B cell (primary cell): ENCODE measurements around the gene HSPB9. TPM values are rescaled to one million over a fixed set of nuclear protein-coding genes. Genes with fewer than 3 reads are reported as not detected.
A peak's percentile ranks its signal among the peaks of the same experiment; 100 is the strongest.

Experiments used
- ATAC-seq: fragments of 200-7000 bp; cut with Tn5 transposase; one replicate; pipeline ENCODE4 v1.10.0; 2021; ENCODE audit warnings: low read depth, mild to moderate bottlenecking, moderate number of reproducible peaks, moderate library complexity
- CTCF ChIA-PET: fragments of 350-600 bp; sonication (Branson Sonifier 250); formaldehyde crosslinking; loops from one replicate; lab custom pipeline; 2021; ENCODE audit warnings: antibody characterized with exemption, inconsistent platforms; lab: Charles Lee
- POLR2A ChIA-PET: fragments of 350-600 bp; sonication (Branson Sonifier 250); formaldehyde crosslinking; loops from one replicate; lab custom pipeline; 2021; ENCODE audit warnings: antibody characterized with exemption; lab: Charles Lee
- DNase-seq: peaks from one replicate; pipeline ENCODE4 v3.0.0; 2013
- H2AFZ ChIP-seq: 2 replicates; pipeline ENCODE4 v1.6.1; 2012; ENCODE audit warnings: mild to moderate bottlenecking, low read depth, low read length; ENCODE audit not compliant: insufficient read depth, poor library complexity, severe bottlenecking
- H3K27ac ChIP-seq, 2 donors: 1 replicate in 1 of 2; 2 replicates in 1 of 2; pipeline ENCODE4 v1.5.1; 2012 to 2013; ENCODE audit warnings: low read length in 2 of 2, mild to moderate bottlenecking in 2 of 2, moderate library complexity in 1 of 2
- H3K27me3 ChIP-seq, 4 experiments: fragments of 200-600 bp in 1 of 4; sonication (generic) in 1 of 4; replicated peaks in 1 of 4; 1 replicate in 2 of 4; 2 replicates in 2 of 4; pipeline versions ENCODE4 v1.6.1 to v1.7.0; 2013 to 2016; ENCODE audit warnings: low read length in 3 of 4, mild to moderate bottlenecking in 2 of 4, mixed read lengths in 1 of 4, moderate library complexity in 1 of 4; ENCODE audit not compliant: insufficient read depth in 4 of 4, control insufficient read depth in 3 of 4; ENCODE audit errors: control extremely low read depth in 1 of 4
- H3K36me3 ChIP-seq, 2 experiments: replicated peaks in 1 of 2; 1 replicate in 1 of 2; 2 replicates in 1 of 2; pipeline versions ENCODE4 v1.6.1 to v1.7.1; 2013; ENCODE audit warnings: low read length in 1 of 2; ENCODE audit not compliant: insufficient read depth in 2 of 2, control insufficient read depth in 1 of 2; ENCODE audit errors: control extremely low read depth in 1 of 2, extremely low read depth in 1 of 2
- H3K4me1 ChIP-seq, 2 donors: fragments of 200-600 bp in 1 of 2; sonication (generic) in 1 of 2; 1 replicate in 1 of 2; 2 replicates in 1 of 2; pipeline versions ENCODE4 v1.5.1 to v1.6.1; 2013 to 2017; ENCODE audit warnings: low read length in 2 of 2; ENCODE audit not compliant: control insufficient read depth in 2 of 2, insufficient read depth in 2 of 2
- H3K4me2 ChIP-seq: replicated peaks from 2 replicates; pipeline ENCODE3; 2012; ENCODE audit warnings: mild to moderate bottlenecking, low read depth, low read length; ENCODE audit not compliant: poor library complexity, severe bottlenecking
- H3K4me3 ChIP-seq, 5 experiments: fragments of 200-600 bp in 1 of 5; sonication (generic) in 1 of 5; 1 replicate in 3 of 5; 2 replicates in 2 of 5; pipeline versions ENCODE4 v1.5.1 to v1.7.0; 2011 to 2016; ENCODE audit warnings: low read length in 4 of 5, mild to moderate bottlenecking in 4 of 5, low read depth in 2 of 5, control low read depth in 1 of 5, moderate library complexity in 1 of 5; ENCODE audit not compliant: insufficient read depth in 1 of 5; ENCODE audit errors: control extremely low read depth in 1 of 5, extremely low read depth in 1 of 5
- H3K79me2 ChIP-seq: fragments of 200-600 bp; sonication (generic); one replicate; pipeline ENCODE4 v1.6.0; 2016; ENCODE audit warnings: low read length; ENCODE audit not compliant: control insufficient read depth, insufficient read depth
- H3K9ac ChIP-seq: fragments of 200-600 bp; sonication (generic); 2 replicates; pipeline ENCODE4 v1.6.1; 2017; ENCODE audit warnings: mild to moderate bottlenecking, low read length, moderate library complexity
- H3K9me3 ChIP-seq, 3 donors: one replicate each; pipeline versions ENCODE4 v1.6.1 to v1.7.1; 2013; ENCODE audit warnings: low read length in 2 of 3; ENCODE audit not compliant: control insufficient read depth in 2 of 3, insufficient read depth in 1 of 3; ENCODE audit errors: control extremely low read depth in 1 of 3
- H4K20me1 ChIP-seq: 2 replicates; pipeline ENCODE4 v1.6.0; 2012; ENCODE audit warnings: mild to moderate bottlenecking, low read length; ENCODE audit not compliant: insufficient read depth, control insufficient read depth, poor library complexity, severe bottlenecking
- H3K27ac Mint-ChIP-seq: one replicate; pipeline ENCODE4 v1.8.0; 2021; ENCODE audit warnings: mixed read lengths
- H3K27me3 Mint-ChIP-seq: one replicate; pipeline ENCODE4 v1.8.0; 2021; ENCODE audit warnings: mixed read lengths
- H3K4me1 Mint-ChIP-seq: one replicate; pipeline ENCODE4 v1.8.0; 2021; ENCODE audit warnings: mixed read lengths
- H3K4me3 Mint-ChIP-seq: one replicate; pipeline ENCODE4 v1.8.0; 2021; ENCODE audit warnings: mixed read lengths
- H3K9me3 Mint-ChIP-seq: one replicate; pipeline ENCODE4 v1.8.0; 2022; ENCODE audit warnings: mixed read lengths; ENCODE audit not compliant: insufficient read depth
- EZH2 ChIP-seq: IDR thresholded peaks from 2 replicates; pipeline ENCODE4 v1.6.1; 2012; ENCODE audit warnings: borderline replicate concordance, low read depth, mild to moderate bottlenecking, moderate library complexity, low read length; ENCODE audit not compliant: insufficient read depth, poor library complexity, severe bottlenecking
- WGBS: methylation state at CpG from one replicate; pipeline ENCODE4 v1.1.5; 2013; ENCODE audit warnings: missing lambda C conversion rate; ENCODE audit not compliant: insufficient coverage; 5-methylcytosine and 5-hydroxymethylcytosine counted together
- intact Hi-C: fragments of 100-400 bp; cut with micrococcal nuclease; formaldehyde crosslinking; loops from one replicate; pipeline ENCODE4 v1.10.0; 2022
- polyA plus RNA-seq: library from polyadenylated mRNA; depleted of rRNA; stranded (reverse); fragments of >200 nt; gene quantifications from 2 replicates; pipeline ENCODE4 v1.2.3, GENCODE V29; 2012
- total RNA-seq, 2 donors: library from RNA; stranded (reverse); fragments of 120-200 nt in 1 of 2; gene quantifications; 1 replicate in 1 of 2; 2 replicates in 1 of 2; pipeline versions ENCODE4 v1.2.3 to v1.2.4, GENCODE V29; 2013 to 2022
- TF ChIP-seq, protein P1 (sequence below): fragments of 200-600 bp; IDR thresholded peaks from one replicate; pipeline ENCODE4 v1.8.0; 2022; ENCODE audit warnings: antibody characterized with exemption, mild to moderate bottlenecking

HSPB9 gene
- total and polyA plus RNA-seq, 2 donors (not counting 1 experiment from before 2014, with no cell fraction given) = 0.09 TPM; not detected in 1

- Histone ChIP-seq H3K27me3 (no peaks in the 10 kb centered on the region), H4K20me1 (no peaks in the 10 kb centered on the region), H3K4me1 (peaks cover 34 to 48% of the 10 kb centered on the region in 2 donors), H3K36me3 (peaks cover 0 to 28% of the 10 kb centered on the region in 2 experiments), H3K27ac (peak overlapping the region in 1 of 2 donors; percentile 6), H3K4me3 (no peak overlapping the region), H3K4me2 (peak overlapping the region; percentile 92), H3K9me3 (peaks cover 0 to 4% (median 0%) of the 10 kb centered on the region in 3 donors), H2AFZ (no peak overlapping the region), H3K9ac (no peak overlapping the region), H3K79me2 (peaks cover 14% of the 10 kb centered on the region)
- H3K27me3 Mint-ChIP-seq = no peaks in the 10 kb centered on the region
- intact Hi-C loops = loop anchor here (10.0 kb wide), 1 partner anchor 274 kb away; the partner anchor contains the start of gene STAT3
- H3K9me3 Mint-ChIP-seq = no peaks in the 10 kb centered on the region
- ChIA-PET POLR2A (interaction anchor here (0.7 kb wide), 1 partner anchor 500 kb away, joined by 3 read pairs; no protein-coding TSS in a partner anchor), CTCF (interaction anchor here (0.6 to 6.9 kb wide), 10 partner anchors 14 to 349 kb away, joined by 3 to 115 read pairs (median 4); partner anchors contain the start of genes CNP, KCNH4 and NKIRAS2)
- TF ChIP-seq, protein P1, sequence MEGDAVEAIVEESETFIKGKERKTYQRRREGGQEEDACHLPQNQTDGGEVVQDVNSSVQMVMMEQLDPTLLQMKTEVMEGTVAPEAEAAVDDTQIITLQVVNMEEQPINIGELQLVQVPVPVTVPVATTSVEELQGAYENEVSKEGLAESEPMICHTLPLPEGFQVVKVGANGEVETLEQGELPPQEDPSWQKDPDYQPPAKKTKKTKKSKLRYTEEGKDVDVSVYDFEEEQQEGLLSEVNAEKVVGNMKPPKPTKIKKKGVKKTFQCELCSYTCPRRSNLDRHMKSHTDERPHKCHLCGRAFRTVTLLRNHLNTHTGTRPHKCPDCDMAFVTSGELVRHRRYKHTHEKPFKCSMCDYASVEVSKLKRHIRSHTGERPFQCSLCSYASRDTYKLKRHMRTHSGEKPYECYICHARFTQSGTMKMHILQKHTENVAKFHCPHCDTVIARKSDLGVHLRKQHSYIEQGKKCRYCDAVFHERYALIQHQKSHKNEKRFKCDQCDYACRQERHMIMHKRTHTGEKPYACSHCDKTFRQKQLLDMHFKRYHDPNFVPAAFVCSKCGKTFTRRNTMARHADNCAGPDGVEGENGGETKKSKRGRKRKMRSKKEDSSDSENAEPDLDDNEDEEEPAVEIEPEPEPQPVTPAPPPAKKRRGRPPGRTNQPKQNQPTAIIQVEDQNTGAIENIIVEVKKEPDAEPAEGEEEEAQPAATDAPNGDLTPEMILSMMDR = no peak
- peak; percentile 4 for DNase-seq
- peaks cover 51% of the 10 kb centered on the region for H3K4me1 Mint-ChIP-seq
- ATAC-seq = no peak
- WGBS = 91% methylated on average over 14 of the region's 18 CpGs
- H3K27ac Mint-ChIP-seq = peak overlapping the region; percentile 79
- H3K4me3 Mint-ChIP-seq = peak overlapping the region; percentile 61
These were observed 12.0 kb upstream of the HSPB9 start for GRCh38 chr17:42110301-42111264.

- Histone ChIP-seq H3K4me3 (no peak overlapping the region), H3K36me3 (peaks cover 0 to 25% of the 10 kb centered on the region in 2 experiments), H3K27me3 (no peaks in the 10 kb centered on the region), H3K4me2 (peak overlapping the region; percentile 92), H3K9me3 (peaks cover 0 to 4% (median 0%) of the 10 kb centered on the region in 3 donors), H3K9ac (no peak overlapping the region), H3K79me2 (peaks cover 14% of the 10 kb centered on the region), H2AFZ (no peak overlapping the region), H3K27ac (peak overlapping the region in 1 of 2 donors; percentile 6), H4K20me1 (no peaks in the 10 kb centered on the region), H3K4me1 (peaks cover 40 to 55% of the 10 kb centered on the region in 2 donors)
- DNase-seq = peak; percentile 18
- Mint-ChIP-seq H3K27ac (peak overlapping the region; percentile 70), H3K4me1 (peaks cover 57% of the 10 kb centered on the region), H3K9me3 (no peaks in the 10 kb centered on the region), H3K4me3 (peak overlapping the region; percentile 88), H3K27me3 (no peaks in the 10 kb centered on the region)
- POLR2A ChIA-PET = no interaction called here
- TF ChIP-seq EZH2 = no peak
- TF ChIP-seq, protein P1 = no peak
- intact Hi-C loops = loop anchor here (10.0 kb wide), 1 partner anchor 274 kb away; the partner anchor contains the start of gene STAT3
- CTCF ChIA-PET = interaction anchor here (1.1 to 6.9 kb wide), 4 partner anchors 44 to 148 kb away, joined by 3 to 115 read pairs (median 18); partner anchors contain the start of genes CNP, KCNH4 and NKIRAS2
- no peak for ATAC-seq
- WGBS = 96% methylated on average over 11 of the region's 11 CpGs
These were observed 11.4 kb upstream of the HSPB9 start for GRCh38 chr17:42111265-42111636.
